Lower leg skin (tissue), 3 donors: Measurements from ENCODE around the gene WDR5.
"Not testable (repeated sequence)": the region's sequence is repeated elsewhere in the genome, so short reads cannot be mapped to it uniquely, and the experiment has no call there.

Source experiments
- POLR2A ChIP-seq, 2 donors: fragments of 450-650 bp; IDR thresholded peaks; one replicate each; pipeline ENCODE4 v1.6.1; 2016 to 2017; ENCODE audit warnings: antibody characterized with exemption in 2 of 2, mild to moderate bottlenecking in 1 of 2, moderate library complexity in 1 of 2
- TF ChIP-seq, protein P1 (sequence below), 3 donors: fragments of 450-650 bp; IDR thresholded peaks; one replicate each; pipeline ENCODE4 v1.5.1; 2016; ENCODE audit warnings: antibody characterized with exemption in 3 of 3, mild to moderate bottlenecking in 3 of 3, moderate library complexity in 2 of 3

DNA sequence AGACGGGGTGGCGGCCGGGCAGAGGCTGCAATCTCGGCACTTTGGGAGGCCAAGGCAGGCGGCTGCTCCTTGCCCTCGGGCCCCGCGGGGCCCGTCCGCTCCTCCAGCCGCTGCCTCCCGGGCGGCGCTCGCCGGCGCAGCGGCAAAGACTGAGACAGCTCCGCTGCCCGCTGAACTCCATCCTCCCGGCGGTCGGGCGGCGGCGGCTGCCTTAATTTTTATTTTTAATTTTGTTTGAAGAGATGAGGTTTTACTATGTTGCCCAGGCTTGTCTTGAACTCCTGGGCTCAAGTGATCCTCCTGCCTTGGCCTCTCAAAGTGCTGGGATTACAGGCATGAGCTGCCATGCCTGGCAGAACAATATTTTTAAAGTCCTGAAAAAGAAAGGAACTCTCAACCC, 16.9 kb upstream of the WDR5 start:
- TF ChIP-seq, protein P1, sequence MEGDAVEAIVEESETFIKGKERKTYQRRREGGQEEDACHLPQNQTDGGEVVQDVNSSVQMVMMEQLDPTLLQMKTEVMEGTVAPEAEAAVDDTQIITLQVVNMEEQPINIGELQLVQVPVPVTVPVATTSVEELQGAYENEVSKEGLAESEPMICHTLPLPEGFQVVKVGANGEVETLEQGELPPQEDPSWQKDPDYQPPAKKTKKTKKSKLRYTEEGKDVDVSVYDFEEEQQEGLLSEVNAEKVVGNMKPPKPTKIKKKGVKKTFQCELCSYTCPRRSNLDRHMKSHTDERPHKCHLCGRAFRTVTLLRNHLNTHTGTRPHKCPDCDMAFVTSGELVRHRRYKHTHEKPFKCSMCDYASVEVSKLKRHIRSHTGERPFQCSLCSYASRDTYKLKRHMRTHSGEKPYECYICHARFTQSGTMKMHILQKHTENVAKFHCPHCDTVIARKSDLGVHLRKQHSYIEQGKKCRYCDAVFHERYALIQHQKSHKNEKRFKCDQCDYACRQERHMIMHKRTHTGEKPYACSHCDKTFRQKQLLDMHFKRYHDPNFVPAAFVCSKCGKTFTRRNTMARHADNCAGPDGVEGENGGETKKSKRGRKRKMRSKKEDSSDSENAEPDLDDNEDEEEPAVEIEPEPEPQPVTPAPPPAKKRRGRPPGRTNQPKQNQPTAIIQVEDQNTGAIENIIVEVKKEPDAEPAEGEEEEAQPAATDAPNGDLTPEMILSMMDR (IDR thresholded peaks at IDR 0.05), result not testable (repeated sequence)
- not testable (repeated sequence) for TF ChIP-seq POLR2A (IDR thresholded peaks at IDR 0.05)
